Left lung (tissue), 8 donors: ENCODE measurements around the gene SLFN5. TPM values are rescaled to one million over a fixed set of nuclear protein-coding genes. Genes with fewer than 3 reads are reported as not detected.

Experiments
- polyA plus RNA-seq, 6 donors: library from polyadenylated mRNA; unstranded; fragments of 120-200 nt; gene quantifications; one replicate each; pipeline ENCODE4 v1.2.1, GENCODE V29; 2013; ENCODE audit not compliant: insufficient read length in 6 of 6
- total RNA-seq, 2 donors: library from RNA; stranded (reverse); fragmentation: NEBNext Ultra II Directional; extraction: Animal tissue kit (Norgen Biotek cat#: 25700); gene quantifications; one replicate each; pipeline ENCODE4 v1.2.1, GENCODE V29; 2021
- donor health status: DM: no; HTN: yes; CAD: no.
- donor health status: DM: no; HTN: no; CAD: no.

SLFN5 gene
- total and polyA plus RNA-seq, 8 donors, result 20.8 to 67.5 (median 22.8) TPM

Other genes with a start within 250 kb of the SLFN5 start
- gene RFFL, start 179.4 kb upstream of the SLFN5 start, total RNA-seq, result 10 to 100 TPM; 22.2 to 42.0 TPM
- 10 to 100 TPM; 19.6 to 24.1 (median 22.2) TPM for gene RFFL, start 179.4 kb upstream of the SLFN5 start, polyA plus RNA-seq
- 10 to 100 TPM; 13.6 to 20.8 TPM for gene RAD51D, start 123.2 kb upstream of the SLFN5 start, total RNA-seq
- 10 to 100 TPM; 15.4 to 18.0 (median 16.4) TPM for gene RAD51D, start 123.2 kb upstream of the SLFN5 start, polyA plus RNA-seq
- gene FNDC8, start 121.5 kb upstream of the SLFN5 start, total RNA-seq, result not detected
- under 1 TPM in 5 of 6 donors, not detected in 1; 0.20 to 0.34 (median 0.25) TPM for gene FNDC8, start 121.5 kb upstream of the SLFN5 start, polyA plus RNA-seq
- 10 to 100 TPM in 1 of 2 donors, 1 to 10 TPM in 1; 8.7 to 15.3 TPM for gene NLE1, start 100.8 kb upstream of the SLFN5 start, total RNA-seq
- gene NLE1, start 100.8 kb upstream of the SLFN5 start, polyA plus RNA-seq, result 10 to 100 TPM; 18.1 to 23.0 (median 20.7) TPM
- gene UNC45B, start 95.3 kb upstream of the SLFN5 start, total RNA-seq, result under 1 TPM; 0.20 to 0.65 TPM
- gene UNC45B, start 95.3 kb upstream of the SLFN5 start, polyA plus RNA-seq, result under 1 TPM; 0.25 to 0.43 (median 0.39) TPM
- not detected for gene SLC35G3, start 48.7 kb upstream of the SLFN5 start, total RNA-seq
- gene SLC35G3, start 48.7 kb upstream of the SLFN5 start, polyA plus RNA-seq, result not detected
- gene SLFN11, start 130.5 kb downstream of the SLFN5 start, total RNA-seq, result 10 to 100 TPM; 53.2 to 92.7 TPM
- gene SLFN11, start 130.5 kb downstream of the SLFN5 start, polyA plus RNA-seq, result 10 to 100 TPM in 5 of 6 donors, 1 to 10 TPM in 1; 9.8 to 26.3 (median 20.7) TPM
- gene SLFN12, start 189.4 kb downstream of the SLFN5 start, total RNA-seq, result 10 to 100 TPM; 16.7 to 28.0 TPM
- 10 to 100 TPM; 22.9 to 33.9 (median 28.6) TPM for gene SLFN12, start 189.4 kb downstream of the SLFN5 start, polyA plus RNA-seq
- 10 to 100 TPM; 24.7 to 32.1 TPM for gene SLFN13, start 205.7 kb downstream of the SLFN5 start, total RNA-seq
- gene SLFN13, start 205.7 kb downstream of the SLFN5 start, polyA plus RNA-seq, result 10 to 100 TPM; 23.0 to 38.2 (median 28.2) TPM